NCI-H2081 treated with DMSO at 0.1 percent for 48 hours (cell line): ENCODE measurements around the gene RFC4.

ENCODE experiments used
- DNase-seq: peaks from one replicate; lab custom pipeline; 2025; lab: John Stamatoyannopoulos, UW

RFC4 gene

DNA sequence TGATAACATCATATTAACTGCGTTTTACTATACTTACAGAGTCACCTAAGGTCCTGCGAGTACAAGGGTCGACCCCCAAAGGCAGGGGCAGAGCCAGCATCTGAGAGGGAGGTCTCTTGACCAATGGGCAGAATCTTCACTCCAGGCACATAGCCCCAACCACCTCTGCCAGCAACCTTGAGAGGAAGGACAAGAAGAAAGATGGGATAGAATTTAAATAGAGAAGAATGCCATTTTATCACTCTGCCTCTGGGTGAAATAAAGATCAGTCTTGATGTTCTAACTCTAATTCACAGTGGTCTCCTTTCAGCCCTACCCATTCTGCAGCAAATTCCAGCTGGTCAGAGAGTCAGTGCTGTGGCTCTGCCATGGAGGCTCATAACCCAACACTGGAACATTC, 62.6 kb downstream of the RFC4 start:
- DNase-seq, result no peak

GRCh38 chr3:186742618-186743380, 63.5 kb downstream of the RFC4 start:
- DNase-seq, result no peak
